IPS DF 6.9 (cell line): ENCODE measurements around the gene FAM124A.

Experiments
- DNase-seq: peaks from one replicate; pipeline ENCODE4 v3.0.0-alpha.2; 2013; ENCODE audit warnings: low read depth, low spot score
- H3K27ac ChIP-seq: one replicate; pipeline ENCODE4 v1.5.1; 2013; ENCODE audit warnings: low read length, control low read depth
- H3K27me3 ChIP-seq: 2 replicates; pipeline ENCODE4 v1.6.1; 2013; ENCODE audit warnings: mild to moderate bottlenecking, low read length; ENCODE audit not compliant: control insufficient read depth, insufficient read depth
- H3K36me3 ChIP-seq: 2 replicates; pipeline ENCODE4 v1.6.1; 2013; ENCODE audit warnings: low read length; ENCODE audit not compliant: control insufficient read depth, insufficient read depth
- H3K4me1 ChIP-seq: 2 replicates; pipeline ENCODE4 v1.6.1; 2013; ENCODE audit warnings: low read length; ENCODE audit not compliant: control insufficient read depth, insufficient read depth
- H3K4me3 ChIP-seq: 2 replicates; pipeline ENCODE4 v1.5.1; 2013; ENCODE audit warnings: mild to moderate bottlenecking, low read length
- H3K9me3 ChIP-seq: 2 replicates; pipeline ENCODE4 v1.6.1; 2013; ENCODE audit warnings: low read length, inconsistent platforms; ENCODE audit not compliant: control insufficient read depth, insufficient read depth
- WGBS: extraction: QIAGEN DNeasy Blood & Tissue Kit; methylation state at CpG from one replicate; pipeline ENCODE4 v1.1.7; 2013; ENCODE audit warnings: mixed read lengths, missing lambda C conversion rate; ENCODE audit not compliant: insufficient read length, insufficient coverage; 5-methylcytosine and 5-hydroxymethylcytosine counted together

FAM124A gene

GRCh38 chr13:51192348-51192747 lies 29.9 kb upstream of the FAM124A start:
- H3K27ac ChIP-seq = no peak overlapping the region
- WGBS = no CpG with 5 or more reads among the region's 1 CpG

DNA sequence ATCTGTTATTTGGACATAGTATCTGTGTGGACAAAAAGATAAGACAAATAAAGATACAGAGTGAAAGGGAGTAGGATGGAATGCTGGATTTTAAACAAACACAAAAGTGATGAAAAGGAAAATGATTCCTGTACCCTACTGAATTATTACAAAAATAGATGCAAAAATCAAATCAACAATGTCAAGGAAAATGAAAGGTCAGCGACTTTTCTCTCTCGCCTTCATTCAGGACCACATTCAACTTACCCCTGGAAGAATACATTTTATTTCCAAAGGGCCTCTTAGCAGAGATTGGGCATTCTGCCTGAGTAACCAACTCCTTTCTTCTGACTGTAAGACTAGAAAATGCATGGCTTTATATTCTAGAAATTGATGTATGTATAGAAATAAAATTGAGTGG lies 28.8 kb upstream of the FAM124A start:
- no CpG with 5 or more reads among the region's 2 CpGs for WGBS
- Histone ChIP-seq H3K27me3 (no peaks in the 10 kb centered on the region), H3K9me3 (no peaks in the 10 kb centered on the region), H3K36me3 (no peaks in the 10 kb centered on the region), H3K27ac (no peak overlapping the region), H3K4me1 (no peaks in the 10 kb centered on the region), H3K4me3 (no peak overlapping the region)
- no peak for DNase-seq

More at GRCh38 chr13:51192348-51192747, 29.9 kb upstream of the FAM124A start:
- Histone ChIP-seq H3K4me3 (no peak overlapping the region), H3K36me3 (no peaks in the 10 kb centered on the region), H3K27me3 (no peaks in the 10 kb centered on the region), H3K4me1 (no peaks in the 10 kb centered on the region), H3K9me3 (no peaks in the 10 kb centered on the region)
- no peak for DNase-seq

GRCh38 chr13:51194942-51195341 lies 27.3 kb upstream of the FAM124A start:
- WGBS = no CpG with 5 or more reads among the region's 8 CpGs
- H3K27me3 ChIP-seq = no peaks in the 10 kb centered on the region

DNA sequence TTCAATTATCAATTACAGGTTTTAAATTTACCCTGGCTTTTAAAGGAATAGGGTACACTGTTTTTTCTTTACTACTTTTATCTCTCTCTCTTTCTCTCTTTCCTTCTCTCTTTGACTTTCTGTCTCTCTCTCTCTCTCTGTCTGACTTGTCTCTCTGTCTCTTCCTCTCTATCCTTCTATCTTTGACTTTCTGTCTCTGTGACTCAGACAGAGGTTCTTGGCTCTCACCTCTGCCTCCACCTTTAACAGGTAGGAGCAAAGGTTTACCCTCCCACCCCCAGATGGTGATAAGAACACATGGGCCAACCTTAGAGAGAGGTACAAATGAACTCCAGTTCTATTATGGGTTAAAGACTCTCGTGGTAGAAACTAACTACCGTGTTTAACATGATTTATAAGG lies 20.3 kb upstream of the FAM124A start:
- no peaks in the 10 kb centered on the region for H3K9me3 ChIP-seq
- WGBS = no CpG with 5 or more reads among the region's 2 CpGs
- H3K4me3 ChIP-seq = no peak overlapping the region
- no peak overlapping the region for H3K27ac ChIP-seq
- H3K27me3 ChIP-seq = no peaks in the 10 kb centered on the region
- DNase-seq = no peak
- H3K4me1 ChIP-seq = peaks cover 2% of the 10 kb centered on the region; the same call in 1 of the 2 replicates
- H3K36me3 ChIP-seq = no peaks in the 10 kb centered on the region

More at GRCh38 chr13:51194942-51195341, 27.3 kb upstream of the FAM124A start:
- Histone ChIP-seq H3K9me3 (no peaks in the 10 kb centered on the region), H3K27ac (no peak overlapping the region), H3K4me1 (no peaks in the 10 kb centered on the region), H3K36me3 (no peaks in the 10 kb centered on the region), H3K4me3 (no peak overlapping the region)
- DNase-seq = no peak

DNA sequence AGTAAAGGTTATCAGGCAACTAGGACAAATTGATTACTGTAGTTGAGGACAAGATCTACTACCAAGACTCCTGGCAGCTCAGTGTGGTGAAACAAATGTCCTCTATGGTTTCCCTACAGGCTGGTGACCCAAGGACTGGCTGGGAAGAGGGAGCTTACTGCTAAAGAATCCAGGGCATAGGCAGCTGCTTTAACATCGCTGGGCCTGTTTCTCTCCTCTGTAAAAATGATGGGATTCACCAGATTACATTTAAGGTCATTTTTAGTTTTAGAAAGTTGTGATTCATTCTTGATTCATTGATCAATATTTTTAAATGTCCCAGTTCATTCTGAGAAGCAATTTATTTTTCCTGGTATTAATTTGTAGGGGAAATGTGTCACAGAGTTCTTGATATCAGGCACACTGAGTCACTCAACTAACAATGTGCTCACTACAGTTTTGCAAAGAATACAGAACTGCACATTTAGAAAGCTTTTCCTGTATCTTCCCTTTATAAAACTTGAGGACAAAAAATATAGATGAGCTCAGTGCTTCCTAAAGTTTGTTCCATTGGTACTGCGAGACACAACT lies 19.6 kb upstream of the FAM124A start:
- DNase-seq = no peak
- H3K27ac ChIP-seq = no peak overlapping the region
- no CpG with 5 or more reads among the region's 2 CpGs for WGBS
- peaks cover 2% of the 10 kb centered on the region; the same call in 1 of the 2 replicates for H3K4me1 ChIP-seq
- no peaks in the 10 kb centered on the region for H3K9me3 ChIP-seq
- no peaks in the 10 kb centered on the region for H3K36me3 ChIP-seq
- no peaks in the 10 kb centered on the region for H3K27me3 ChIP-seq
- no peak overlapping the region for H3K4me3 ChIP-seq

DNA sequence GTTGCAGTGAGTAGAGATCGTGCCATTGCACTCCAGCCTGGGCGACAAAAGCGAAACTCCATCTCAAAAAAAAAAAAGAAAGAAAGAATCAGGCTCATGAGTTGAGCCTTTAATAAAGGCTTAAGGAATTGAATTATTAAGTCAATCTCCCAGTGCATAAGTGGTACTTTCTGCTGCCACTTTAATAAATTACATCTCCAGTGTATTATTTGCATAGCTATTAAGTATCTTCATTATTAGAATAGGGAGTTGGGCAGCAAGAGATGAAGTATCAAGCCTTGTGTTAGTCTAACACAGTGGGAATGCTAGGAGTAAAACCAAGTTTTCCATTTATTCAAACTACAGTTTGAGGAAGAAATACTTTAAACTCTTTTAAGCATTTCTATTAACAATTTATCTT lies 15.6 kb upstream of the FAM124A start:
- H3K27me3 ChIP-seq = no peaks in the 10 kb centered on the region
- no peaks in the 10 kb centered on the region for H3K36me3 ChIP-seq
- H3K4me1 ChIP-seq = peaks cover 2% of the 10 kb centered on the region; the same call in 1 of the 2 replicates
- WGBS = no CpG with 5 or more reads among the region's 3 CpGs
- H3K27ac ChIP-seq = no peak overlapping the region
- H3K4me3 ChIP-seq = no peak overlapping the region
- H3K9me3 ChIP-seq = no peaks in the 10 kb centered on the region
- DNase-seq = no peak

GRCh38 chr13:51207881-51208280 lies 14.3 kb upstream of the FAM124A start:
- no peaks in the 10 kb centered on the region for H3K36me3 ChIP-seq
- H3K9me3 ChIP-seq = no peaks in the 10 kb centered on the region
- H3K4me1 ChIP-seq = peaks cover 4% of the 10 kb centered on the region; the same call in 1 of the 2 replicates
- no CpG with 5 or more reads among the region's 2 CpGs for WGBS
- no peak overlapping the region for H3K27ac ChIP-seq
- no peaks in the 10 kb centered on the region for H3K27me3 ChIP-seq
- no peak overlapping the region for H3K4me3 ChIP-seq
- no peak for DNase-seq

GRCh38 chr13:51208716-51209115 lies 13.5 kb upstream of the FAM124A start:
- WGBS = no CpG with 5 or more reads among the region's 4 CpGs
- Histone ChIP-seq H3K27ac (no peak overlapping the region), H3K36me3 (no peaks in the 10 kb centered on the region), H3K27me3 (no peaks in the 10 kb centered on the region), H3K4me3 (no peak overlapping the region), H3K9me3 (no peaks in the 10 kb centered on the region), H3K4me1 (peaks cover 4% of the 10 kb centered on the region; the same call in 1 of the 2 replicates)
- no peak for DNase-seq

DNA sequence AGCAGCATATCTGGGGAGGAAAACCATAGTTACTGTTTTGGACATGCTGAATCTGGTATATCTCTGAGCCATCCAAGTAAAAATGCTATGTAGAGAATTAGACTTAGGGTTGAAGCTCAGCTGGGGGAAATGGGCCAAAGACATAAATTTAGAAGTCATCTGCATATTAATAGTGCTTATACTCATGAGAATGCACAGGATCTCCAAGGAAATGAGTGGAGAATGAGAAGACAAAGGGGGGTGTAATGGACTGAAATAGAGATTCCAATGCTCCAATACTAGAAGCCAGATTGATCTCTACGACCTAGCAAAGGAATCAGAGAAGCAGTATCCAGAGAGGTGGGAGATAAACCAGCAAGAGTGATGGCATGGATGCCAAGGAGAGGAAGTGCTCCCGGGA lies 10.3 kb upstream of the FAM124A start:
- no peak for DNase-seq
- Histone ChIP-seq H3K36me3 (no peaks in the 10 kb centered on the region), H3K27me3 (no peaks in the 10 kb centered on the region), H3K27ac (no peak overlapping the region), H3K4me1 (0 out of 2 replicates have a peak, but pooled peaks cover 2% of the 10 kb centered on the region), H3K4me3 (no peak overlapping the region), H3K9me3 (no peaks in the 10 kb centered on the region)
- WGBS = no CpG with 5 or more reads among the region's 2 CpGs

DNA sequence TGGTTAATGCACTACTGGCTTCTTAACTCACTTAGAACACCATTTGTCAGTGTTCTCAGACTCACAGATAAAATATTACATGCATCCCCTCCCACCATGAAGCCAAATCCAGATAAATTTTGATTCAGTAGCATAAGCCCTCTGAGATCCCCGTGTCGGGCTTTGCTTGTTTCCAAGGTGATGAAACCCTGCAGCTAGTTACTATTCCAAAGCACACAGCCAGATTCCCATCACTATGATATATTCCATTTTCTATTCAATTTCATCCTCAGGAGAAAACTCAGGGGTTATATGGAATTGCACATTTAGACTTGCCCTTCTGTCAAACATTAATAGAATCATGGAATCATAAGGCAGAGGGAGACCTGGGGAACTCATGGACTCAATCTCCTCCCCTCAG lies 9.4 kb upstream of the FAM124A start:
- Histone ChIP-seq H3K27ac (no peak overlapping the region), H3K4me1 (0 out of 2 replicates have a peak, but pooled peaks cover 2% of the 10 kb centered on the region), H3K9me3 (no peaks in the 10 kb centered on the region), H3K4me3 (no peak overlapping the region), H3K27me3 (no peaks in the 10 kb centered on the region), H3K36me3 (no peaks in the 10 kb centered on the region)
- DNase-seq = no peak
- WGBS = no CpG with 5 or more reads among the region's 2 CpGs

DNA sequence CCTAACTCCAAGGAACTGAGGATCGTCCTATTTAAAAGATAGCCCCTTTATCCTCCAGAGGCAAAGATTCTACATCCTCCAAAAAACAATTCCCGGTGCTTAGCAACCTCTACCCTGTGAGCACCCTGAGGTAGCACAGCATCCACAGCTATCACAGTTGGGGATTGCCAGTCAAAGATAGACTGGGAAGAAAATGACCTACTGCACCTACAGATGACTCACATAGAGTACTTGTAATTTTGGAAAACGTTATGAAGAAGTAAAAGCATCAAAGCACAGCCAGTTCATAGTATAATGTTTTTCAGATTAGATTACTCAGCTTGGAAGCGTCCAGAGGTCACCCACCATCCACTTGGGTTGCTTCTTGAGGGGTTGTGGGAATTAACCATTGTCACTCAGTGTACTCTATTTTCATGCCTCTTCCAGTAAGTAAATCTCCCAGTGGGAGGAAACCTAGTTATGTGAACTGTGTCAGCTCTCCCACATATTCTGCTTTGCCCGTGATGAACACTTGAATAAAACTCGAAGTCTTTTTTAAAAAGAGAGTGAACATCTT lies 8.9 kb upstream of the FAM124A start:
- Histone ChIP-seq H3K27me3 (no peaks in the 10 kb centered on the region), H3K4me3 (no peak overlapping the region), H3K36me3 (no peaks in the 10 kb centered on the region), H3K9me3 (no peaks in the 10 kb centered on the region), H3K27ac (no peak overlapping the region), H3K4me1 (0 out of 2 replicates have a peak, but pooled peaks cover 2% of the 10 kb centered on the region)
- no peak for DNase-seq
- WGBS = no CpG with 5 or more reads among the region's 6 CpGs
